NCI-H2029 (cell line): ENCODE data around the gene BRPF1.
A peak's percentile ranks its signal among the peaks of the same experiment; 100 is the strongest.

Experiments
- DNase-seq: peaks from one replicate; lab custom pipeline; 2025; lab: John Stamatoyannopoulos, UW

Gene BRPF1

DNA sequence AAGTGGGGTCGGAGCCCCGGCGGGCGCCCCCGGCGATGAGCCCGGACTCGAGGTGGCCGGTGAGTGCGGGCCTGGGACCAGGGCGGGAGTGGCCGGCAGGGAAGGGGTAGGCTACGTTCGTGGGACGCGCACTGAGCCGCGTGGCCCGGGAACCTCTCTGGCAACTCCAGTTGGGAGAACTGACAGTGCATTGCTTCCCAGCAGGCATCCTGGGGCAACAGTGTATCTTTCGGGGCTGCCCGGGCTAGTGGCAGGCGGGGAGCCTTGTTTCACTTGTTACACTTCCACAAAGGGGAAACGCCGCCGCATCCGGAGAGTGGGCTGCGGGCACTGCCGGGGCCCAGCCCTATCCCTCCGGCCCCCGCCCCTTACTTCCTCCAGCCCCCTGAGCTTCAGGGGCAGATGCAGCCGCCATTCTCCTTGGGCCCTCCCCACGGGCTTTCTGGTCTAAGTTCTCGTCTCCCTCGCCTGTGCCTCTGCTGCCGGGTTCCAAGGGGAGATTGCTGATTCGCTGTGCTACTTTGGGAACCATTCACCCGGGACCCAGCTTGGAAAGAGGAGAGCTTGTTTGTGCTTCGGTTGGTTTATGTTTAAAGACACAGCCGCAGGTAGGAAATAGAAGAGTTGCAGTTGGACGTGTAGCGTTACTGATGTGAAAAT lies 675 bp downstream of the BRPF1 start:
- no peak for DNase-seq

DNA sequence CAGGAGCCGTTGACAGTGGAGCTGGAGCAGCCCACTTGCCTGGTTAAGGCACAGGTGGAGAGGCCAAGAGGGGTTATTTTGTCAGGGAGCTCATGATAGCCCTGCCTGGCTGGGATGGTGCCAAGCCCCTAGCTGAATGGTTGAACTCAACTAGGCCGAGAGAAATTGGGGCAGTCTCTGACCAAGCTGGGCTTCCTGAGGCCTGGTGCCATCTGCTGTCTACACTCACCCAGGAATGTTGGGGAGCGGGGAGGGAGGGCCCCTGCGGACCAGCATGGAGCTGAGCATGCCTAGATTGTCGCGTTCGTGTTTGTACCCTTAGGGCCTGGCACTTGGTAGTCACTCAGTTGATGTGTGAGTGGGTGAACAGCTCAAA lies 1.2 kb downstream of the BRPF1 start:
- DNase-seq = no peak

DNA sequence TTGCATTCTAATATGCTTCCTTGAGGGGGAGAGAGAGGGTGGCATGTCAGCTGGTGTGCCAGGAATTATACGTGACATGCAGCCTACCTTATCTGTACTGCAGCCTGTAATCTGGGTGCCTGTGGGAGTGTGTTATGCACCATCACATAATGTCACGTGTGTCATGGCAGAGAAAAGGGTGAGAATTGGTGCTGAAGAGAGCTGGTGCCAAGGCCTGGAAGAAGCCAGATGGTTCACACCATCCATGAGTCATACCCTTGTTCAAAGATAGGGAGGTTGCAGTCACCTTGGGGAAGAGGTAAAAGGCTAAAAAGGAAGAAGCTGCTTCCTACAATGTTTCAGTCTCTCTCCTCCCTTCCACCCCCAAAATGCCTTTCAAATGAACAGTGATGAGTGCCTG lies 5.3 kb downstream of the BRPF1 start:
- DNase-seq = no peak

DNA sequence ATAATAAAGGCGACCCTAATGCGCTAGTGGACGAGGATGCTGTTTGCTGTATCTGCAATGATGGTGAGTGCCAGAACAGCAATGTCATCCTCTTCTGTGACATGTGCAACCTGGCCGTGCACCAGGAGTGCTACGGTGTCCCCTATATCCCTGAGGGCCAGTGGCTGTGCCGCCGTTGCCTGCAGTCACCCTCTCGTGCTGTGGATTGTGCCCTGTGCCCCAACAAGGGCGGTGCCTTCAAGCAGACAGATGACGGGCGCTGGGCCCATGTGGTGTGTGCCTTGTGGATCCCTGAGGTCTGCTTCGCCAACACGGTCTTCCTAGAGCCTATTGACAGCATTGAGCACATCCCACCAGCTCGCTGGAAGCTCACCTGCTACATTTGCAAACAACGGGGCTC lies 7.6 kb downstream of the BRPF1 start:
- no peak for DNase-seq

DNA sequence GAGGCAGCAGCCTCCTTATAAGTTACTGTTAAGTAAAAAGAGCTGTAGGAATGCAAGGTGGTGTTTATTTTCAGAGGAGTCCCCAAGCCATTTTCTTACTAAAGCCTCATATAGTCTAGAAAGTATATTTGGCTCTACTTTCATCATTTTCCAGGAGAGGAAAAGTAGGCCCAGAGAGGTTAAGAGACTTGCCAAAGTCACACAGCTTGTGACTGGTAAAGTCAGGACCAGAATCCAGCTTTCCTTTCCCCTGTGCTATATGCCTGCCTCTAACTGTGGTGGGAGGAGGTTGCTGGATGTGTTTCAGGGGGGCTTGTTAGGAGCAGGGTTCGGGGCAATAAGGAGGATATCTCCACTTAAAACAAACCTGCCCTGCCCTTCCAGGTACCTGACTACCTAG lies 11.0 kb downstream of the BRPF1 start:
- no peak for DNase-seq

DNA sequence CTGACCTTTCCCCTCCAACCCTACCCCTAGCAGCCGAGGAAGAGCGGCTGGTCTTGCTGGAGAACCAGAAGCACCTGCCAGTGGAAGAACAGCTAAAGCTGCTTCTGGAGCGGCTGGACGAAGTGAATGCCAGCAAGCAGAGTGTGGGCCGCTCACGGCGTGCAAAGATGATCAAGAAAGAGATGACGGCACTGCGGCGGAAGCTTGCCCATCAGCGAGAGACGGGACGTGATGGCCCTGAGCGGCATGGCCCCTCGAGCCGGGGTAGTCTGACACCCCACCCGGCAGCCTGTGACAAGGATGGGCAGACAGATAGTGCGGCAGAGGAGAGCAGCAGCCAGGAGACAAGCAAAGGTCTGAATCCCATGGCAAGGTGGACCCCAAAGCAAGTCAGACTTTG lies 12.0 kb downstream of the BRPF1 start:
- DNase-seq = no peak

DNA sequence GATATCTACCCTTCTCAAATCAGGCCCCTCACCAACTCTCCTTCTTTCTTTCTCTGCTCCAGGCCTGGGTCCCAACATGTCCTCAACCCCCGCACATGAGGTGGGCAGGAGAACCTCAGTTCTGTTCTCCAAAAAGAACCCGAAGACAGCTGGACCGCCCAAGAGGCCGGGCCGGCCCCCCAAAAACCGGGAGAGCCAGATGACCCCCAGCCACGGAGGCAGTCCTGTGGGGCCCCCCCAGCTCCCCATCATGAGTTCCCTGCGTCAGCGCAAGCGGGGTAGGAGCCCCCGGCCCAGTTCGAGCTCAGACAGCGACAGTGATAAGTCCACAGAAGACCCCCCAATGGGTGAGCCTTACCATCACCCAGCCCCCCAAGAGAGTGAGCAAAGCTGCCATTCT lies 12.6 kb downstream of the BRPF1 start:
- no peak for DNase-seq

DNA sequence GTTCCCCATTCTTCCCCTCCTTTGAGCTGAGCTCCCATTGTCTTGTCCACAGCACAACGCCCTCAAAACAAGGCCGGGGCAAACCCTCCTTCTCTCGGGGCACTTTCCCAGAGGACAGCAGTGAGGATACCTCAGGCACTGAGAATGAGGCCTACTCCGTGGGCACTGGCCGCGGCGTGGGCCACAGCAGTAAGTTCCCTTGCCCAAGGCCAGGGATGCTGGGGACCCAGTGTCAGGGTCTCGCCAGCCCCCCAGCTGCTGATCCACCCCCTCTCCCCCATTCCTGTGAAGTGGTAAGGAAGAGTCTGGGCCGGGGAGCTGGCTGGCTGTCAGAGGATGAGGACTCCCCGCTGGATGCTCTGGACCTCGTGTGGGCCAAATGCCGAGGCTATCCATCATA lies 14.0 kb downstream of the BRPF1 start:
- DNase-seq = no peak

DNA sequence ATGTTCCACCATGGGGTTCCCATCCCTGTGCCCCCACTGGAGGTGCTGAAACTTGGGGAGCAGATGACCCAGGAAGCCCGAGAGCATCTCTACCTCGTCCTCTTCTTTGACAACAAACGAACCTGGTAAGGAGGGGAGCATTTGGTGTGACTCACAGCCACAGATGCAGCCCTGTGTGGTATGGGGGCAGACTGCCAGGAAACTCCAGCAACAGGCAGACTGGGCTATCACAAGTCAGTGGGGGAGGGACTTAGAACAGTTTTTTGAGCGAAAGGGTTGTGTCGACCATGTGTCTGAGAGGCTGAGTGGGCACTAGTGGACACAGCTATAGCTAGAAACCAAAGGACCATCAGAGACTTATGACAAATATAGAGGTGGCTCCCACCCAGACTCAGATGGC lies 14.8 kb downstream of the BRPF1 start:
- no peak for DNase-seq

DNA sequence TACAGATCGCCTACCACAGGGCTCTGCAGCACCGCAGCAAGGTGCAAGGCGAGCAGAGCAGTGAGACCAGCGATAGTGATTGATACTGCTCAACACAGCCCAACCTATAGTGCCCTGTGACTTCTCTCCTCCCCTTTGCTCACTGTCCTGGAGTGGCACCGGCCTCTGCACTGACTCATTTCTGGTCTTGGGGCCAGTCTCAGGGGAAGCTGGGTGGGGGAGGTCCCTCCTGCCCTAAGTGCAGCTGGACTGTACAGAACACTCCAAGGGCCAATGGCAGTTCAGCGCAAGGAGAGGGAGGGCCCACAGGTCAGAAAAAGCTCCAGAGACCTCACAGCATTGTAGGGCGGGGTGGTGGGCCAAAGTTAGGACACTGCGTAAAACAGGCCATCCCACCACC lies 15.7 kb downstream of the BRPF1 start:
- DNase-seq = no peak

DNA sequence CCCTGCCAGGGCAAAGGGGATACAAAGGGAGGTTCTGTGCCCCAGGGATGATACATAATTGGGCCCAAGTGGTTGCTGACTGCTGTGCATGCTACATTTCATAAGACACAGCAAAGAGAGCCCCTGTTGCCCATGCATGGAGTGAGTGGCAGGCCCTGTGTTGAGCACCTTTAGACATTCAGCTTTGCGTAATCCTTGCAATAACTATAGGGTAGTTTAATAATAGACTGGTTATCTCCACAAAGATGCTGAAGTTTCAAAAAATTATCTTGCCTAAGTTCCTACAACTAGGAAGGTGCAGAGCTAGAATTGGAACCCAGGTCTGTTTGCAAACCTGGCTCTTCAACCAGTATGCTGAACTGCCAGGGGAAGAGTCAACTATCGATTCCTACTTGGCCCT lies 16.5 kb downstream of the BRPF1 start:
- no peak for DNase-seq

DNA sequence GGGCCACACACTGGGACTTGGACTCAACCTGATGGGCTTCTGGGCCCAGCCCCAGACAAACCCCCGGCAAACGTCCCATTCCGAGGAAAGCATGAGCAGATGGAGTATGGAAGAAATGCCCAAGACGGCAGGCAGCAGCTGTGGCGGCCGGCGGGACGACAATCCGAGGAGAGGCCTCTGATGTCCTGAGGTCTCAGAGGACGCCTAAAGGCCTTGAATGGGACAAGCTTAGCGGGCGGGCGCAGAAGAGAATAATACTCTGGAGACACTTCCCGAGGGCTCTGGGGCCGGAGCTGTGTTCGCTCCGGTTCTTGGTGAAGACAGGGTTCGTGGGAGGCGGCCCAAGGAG lies 17.7 kb downstream of the BRPF1 start:
- no peak for DNase-seq

DNA sequence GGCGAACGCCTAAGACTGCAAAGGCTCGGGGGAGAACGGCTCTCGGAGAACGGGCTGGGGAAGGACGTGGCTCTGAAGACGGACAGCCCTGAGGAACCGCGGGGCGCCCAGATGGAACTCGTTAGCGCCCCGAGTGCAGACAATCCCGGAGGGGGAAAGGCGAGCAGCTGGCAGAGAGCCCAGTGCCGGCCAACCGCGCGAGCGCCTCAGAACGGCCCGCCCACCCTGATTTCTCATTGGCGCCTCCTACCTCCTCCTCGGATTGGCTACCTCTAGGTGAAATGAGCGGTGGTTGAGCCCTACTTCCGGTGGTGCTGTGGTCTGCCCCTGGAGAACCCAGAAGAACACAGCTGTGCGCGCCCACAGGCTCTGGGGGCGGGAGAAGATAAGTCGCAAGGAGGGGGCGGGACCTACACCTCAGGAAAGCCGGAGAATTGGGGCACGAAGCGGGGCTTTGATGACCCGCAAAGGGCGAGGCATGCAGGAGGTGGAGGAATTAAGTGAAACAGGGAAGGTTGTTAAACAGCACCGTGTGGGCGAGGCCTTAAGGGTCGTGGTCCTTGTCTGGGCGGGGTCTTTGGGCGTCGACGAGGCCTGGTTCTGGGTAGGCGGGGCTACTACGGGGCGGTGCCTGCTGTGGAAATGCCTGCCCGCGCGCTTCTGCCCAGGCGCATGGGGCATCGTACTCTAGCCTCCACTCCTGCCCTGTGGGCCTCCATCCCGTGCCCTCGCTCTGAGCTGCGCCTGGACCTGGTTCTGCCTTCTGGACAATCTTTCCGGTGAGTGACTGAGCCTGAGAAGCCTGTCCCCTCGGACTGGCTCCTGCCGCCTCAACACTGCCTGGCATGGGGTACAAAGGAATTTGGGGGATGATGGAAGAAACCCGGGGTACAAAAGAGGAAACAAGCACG lies 18.4 kb downstream of the BRPF1 start, which contains the start of gene OGG1:
OGG1 (plus strand) TSS at position 308 of the 911 bp plus-strand sequence; CDS start at position 643, 335 bp downstream.
- DNase-seq = peak; percentile 99

DNA sequence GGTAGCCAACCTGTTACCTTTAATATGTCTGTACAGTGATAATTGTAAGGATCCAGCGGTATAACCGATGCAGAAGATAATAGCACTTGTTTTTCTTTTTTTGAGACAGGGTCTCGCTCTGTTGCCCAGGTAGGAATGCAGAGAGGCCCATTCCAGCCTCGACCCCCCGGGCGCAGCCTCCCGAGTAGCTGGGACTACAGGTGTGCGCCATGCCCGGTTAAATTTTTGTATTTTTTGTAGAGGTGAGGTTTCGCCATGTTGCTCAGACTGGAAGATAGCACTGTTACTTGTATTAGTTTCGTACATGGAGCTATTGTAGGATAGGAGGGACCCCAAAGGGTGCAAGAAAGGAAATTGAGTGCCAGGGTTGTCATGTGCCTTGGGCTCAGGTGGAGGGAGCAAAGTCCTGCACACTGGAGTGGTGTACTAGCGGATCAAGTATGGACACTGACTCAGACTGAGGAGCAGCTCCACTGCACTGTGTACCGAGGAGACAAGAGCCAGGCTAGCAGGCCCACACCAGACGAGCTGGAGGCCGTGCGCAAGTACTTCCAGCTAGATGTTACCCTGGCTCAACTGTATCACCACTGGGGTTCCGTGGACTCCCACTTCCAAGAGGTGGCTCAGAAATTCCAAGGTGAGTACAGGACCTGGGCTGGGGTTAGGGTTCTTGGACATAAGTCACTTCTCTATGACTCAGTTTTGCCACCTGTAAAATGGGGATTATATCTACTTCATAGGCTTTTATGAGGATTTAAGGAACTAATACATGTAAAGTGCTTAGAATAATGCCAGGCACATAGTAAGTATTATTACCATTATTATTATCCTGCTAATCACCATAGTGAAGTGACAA lies 19.2 kb downstream of the BRPF1 start:
- no peak for DNase-seq

DNA sequence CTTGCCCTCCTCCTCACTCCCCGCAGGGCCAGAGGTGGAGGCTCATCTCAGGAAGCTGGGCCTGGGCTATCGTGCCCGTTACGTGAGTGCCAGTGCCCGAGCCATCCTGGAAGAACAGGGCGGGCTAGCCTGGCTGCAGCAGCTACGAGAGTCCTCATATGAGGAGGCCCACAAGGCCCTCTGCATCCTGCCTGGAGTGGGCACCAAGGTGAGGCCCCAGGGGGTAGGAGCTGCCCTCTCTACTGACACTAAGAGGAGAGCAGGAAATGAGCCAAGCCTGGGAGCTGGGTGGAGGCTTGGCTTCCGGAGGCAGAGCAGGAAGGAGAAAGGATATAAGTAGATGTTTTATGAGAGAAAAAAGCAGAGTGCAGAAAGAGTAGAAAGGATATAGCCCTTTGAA lies 23.1 kb downstream of the BRPF1 start:
- no peak for DNase-seq

DNA sequence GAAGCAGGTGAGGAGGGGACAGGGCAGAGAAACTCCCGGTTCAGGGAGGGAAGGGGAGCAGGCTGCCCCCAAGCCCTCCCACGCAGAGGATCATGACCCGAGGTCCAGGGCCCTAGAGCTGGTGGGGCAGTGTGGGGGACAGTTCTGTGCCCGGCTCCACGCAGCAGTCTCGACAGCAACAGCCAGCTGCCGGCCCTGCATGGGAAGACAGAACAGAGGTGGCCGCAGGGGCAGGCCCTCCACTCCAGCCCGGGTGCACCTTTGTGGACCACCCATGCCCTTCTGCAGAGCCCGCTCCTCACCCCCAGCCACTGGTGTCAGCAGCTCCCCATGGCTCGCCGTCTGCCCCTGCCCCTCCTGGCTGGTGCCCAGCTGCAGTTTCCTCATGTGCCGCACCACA lies 25.9 kb downstream of the BRPF1 start:
- DNase-seq = no peak

DNA sequence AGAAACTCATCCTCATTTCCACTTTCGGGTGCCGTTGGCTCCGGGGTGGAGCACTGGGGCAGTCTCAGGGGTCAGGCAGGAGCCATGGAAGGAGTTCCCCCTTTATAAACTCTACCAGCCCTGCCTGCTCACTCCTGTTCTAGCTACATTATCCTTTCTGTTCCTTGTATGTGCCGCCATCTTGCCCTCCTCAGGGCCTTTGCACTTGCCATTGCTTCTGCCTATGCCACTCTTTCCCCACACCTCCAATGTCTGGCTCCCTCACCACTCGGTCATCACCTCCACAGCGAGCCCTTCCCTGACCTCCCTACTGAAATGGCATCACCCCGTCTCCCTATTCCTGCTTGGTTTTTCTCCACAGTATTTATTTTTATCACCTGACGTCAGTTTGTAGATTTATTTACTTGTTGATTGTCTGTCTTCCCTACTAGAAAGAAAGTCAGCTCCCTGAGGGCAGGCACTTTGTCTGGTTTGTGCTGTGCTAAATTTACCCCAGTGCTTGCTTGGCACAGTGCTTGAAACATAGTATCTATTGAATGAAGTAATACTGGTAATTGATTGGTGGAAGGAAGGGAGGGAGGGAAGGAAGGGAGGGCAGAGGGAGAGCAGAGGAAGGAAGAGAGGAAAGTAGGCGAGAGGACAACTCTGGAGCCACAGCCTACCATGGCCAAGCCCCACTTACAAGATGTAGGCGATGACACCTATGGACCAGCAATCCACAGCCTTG lies 29.4 kb downstream of the BRPF1 start:
- no peak for DNase-seq

DNA sequence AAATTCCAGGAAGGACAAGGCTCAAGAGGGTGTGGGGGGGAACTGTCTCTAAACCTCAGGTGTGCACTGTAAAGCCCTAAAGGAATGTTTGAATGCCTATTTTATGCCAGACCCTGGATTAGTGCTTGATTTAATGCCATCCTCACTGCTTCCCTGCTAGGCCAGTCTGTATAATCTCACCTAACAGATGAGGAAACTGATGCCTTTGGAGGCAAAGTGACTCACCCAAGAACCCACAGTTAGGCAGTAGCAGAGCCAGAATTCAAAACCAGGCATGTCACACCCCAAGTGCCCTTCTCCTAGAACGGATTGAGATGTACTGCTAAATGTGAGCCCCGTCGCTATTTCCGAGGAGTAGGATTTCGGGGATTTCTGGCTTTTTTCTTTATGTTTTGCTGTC lies 30.4 kb downstream of the BRPF1 start:
- DNase-seq = no peak

DNA sequence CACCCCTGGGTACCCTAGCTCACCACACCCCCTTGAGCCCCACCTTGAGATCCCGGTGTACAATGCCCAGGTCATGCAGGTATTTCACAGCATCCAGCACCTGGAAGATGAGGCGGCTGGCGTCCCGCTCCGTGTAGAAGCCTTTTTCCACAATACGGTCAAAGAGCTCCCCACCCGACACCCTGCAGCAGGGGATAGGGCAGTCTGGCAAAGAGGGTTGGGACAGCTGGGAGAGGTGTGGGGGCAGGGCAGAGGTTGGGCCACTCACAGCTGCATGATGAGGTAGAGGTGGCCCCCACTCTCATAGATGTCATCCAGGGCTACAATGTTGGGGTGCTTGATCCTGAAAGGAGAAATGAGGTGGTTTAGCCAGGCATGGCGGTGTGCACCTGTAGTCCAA lies 31.3 kb downstream of the BRPF1 start:
- no peak for DNase-seq

DNA sequence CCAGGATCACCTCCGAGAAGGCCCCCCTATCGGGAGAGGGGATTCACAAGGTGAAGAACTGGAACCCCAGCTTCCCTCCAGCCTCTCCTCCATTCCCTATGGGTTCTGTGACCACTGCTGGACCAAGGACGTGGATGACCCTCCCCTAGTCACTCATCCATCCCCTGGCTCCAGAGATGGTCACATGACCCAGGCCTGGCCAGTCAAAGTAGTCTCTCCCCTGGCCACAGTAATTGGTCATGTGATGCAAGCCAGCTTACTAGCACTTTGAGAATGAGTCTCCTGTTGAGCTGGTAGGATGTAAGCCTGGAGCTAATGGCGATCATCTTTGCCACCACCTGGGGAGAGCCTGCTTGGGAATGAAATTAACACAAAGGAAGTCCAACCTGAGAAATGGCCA lies 34.3 kb downstream of the BRPF1 start:
- no peak for DNase-seq

DNA sequence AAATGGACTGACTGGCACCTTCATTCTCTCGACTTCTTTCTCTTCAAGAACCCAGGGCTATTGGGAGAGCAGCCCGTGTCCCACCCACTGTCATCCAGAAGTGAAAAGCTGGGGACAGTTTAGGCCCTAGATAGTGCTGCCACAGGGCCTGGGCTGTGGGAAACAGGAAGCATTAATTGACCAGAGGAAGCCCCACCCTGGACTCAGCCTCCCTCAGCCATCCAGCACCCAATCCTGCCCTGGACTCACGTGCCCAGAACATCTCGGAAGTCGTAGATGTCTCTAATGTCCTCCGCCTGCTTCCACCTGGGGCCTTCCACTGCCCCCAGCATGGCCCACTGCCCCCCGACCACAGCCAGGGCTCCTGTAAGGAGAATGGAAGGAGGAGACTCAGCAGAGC lies 35.9 kb downstream of the BRPF1 start:
- DNase-seq = no peak

DNA sequence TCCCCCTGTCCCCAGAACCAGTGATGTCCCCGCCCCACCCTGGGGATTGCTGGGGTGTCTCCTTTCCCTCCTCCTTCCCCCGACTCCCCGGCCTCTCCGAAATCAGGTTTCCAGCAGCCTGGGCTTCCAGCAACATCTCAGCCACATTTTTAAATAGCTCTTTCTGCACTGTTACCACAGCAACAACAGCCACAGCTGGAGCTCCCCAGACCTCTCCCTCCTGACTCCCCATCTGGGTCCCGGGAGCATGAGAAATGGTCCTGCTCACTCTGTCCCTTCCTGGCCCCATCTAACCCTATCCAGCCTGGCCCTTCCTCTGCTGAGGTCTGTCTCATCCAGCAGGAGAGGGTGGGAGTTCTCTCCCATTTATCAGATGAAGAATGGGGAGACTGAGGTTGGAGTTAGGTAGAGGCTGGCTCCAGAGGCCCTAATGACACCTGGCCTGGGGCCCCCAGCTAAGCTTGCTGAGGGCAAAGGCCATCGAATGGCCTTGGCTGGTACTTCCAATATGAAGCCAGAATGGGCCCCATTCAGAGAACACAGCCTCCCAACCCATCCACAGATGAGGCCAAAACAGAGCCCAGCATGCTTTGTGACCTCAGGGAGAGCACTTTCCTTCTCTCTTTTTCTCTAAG lies 36.7 kb downstream of the BRPF1 start:
- no peak for DNase-seq
